ENCODE data around the gene CFAP54.

- no peak for TF ChIP-seq EZH2 (IDR thresholded peaks at IDR 0.05; ENCODE audit: insufficient read depth, low read length)
- no peak for TF ChIP-seq CTCF (IDR thresholded peaks at IDR 0.05; ENCODE audit: insufficient read depth, low read depth, low read length)
These were observed 368.8 kb downstream of the CFAP54 start for GRCh38 chr12:96858162-96858561.
